HFF-Myc (cell line): ENCODE data around the gene LDB3.

Experiments
- DNase-seq: peaks from one replicate; pipeline ENCODE4 v3.0.0-alpha.2; 2011; ENCODE audit warnings: low read depth; ENCODE audit errors: extremely low read depth
- H3K4me3 ChIP-seq: replicated peaks from 2 replicates; pipeline ENCODE4 v1.5.1; 2011; ENCODE audit warnings: low read depth, mild to moderate bottlenecking, control low read depth, low read length
- CTCF ChIP-seq: IDR thresholded peaks from 2 replicates; pipeline ENCODE4 v1.5.1; 2012; ENCODE audit warnings: mild to moderate bottlenecking, low read depth, low read length, control low read depth; ENCODE audit errors: missing control alignments

LDB3 gene

GRCh38 chr10:86646933-86647332, 21.4 kb upstream of the LDB3 start:
- no peak for DNase-seq
- no peak overlapping the region for H3K4me3 ChIP-seq
- TF ChIP-seq CTCF = no peak

- no peak for DNase-seq
- TF ChIP-seq CTCF = no peak
- no peak overlapping the region for H3K4me3 ChIP-seq
These were observed 20.3 kb upstream of the LDB3 start for GRCh38 chr10:86647773-86648703.

GRCh38 chr10:86648704-86649427, 19.4 kb upstream of the LDB3 start:
- TF ChIP-seq CTCF = no peak
- peak; percentile 72 for DNase-seq
- no peak overlapping the region for H3K4me3 ChIP-seq

GRCh38 chr10:86649471-86650150, 18.7 kb upstream of the LDB3 start:
- no peak for DNase-seq
- no peak for TF ChIP-seq CTCF
- no peak overlapping the region for H3K4me3 ChIP-seq

- no peak for TF ChIP-seq CTCF
- H3K4me3 ChIP-seq = no peak overlapping the region
- DNase-seq = no peak
These were observed 18.2 kb upstream of the LDB3 start for GRCh38 chr10:86650151-86650550.

GRCh38 chr10:86651021-86651471, 17.3 kb upstream of the LDB3 start:
- no peak for TF ChIP-seq CTCF
- H3K4me3 ChIP-seq = no peak overlapping the region
- DNase-seq = no peak
